ENCODE results near the gene QRFPR. TPM values are rescaled to one million over a fixed set of nuclear protein-coding genes. Genes with fewer than 3 reads are reported as not detected.

QRFPR gene
- total and polyA plus RNA-seq, 2 of the 8 experiments (the other 6 are each of a cell fraction or from before 2014, with no cell fraction given): 1.0 to 2.9 TPM

- Histone ChIP-seq H2BK15ac (ENCODE audit: low read length) (no peak overlapping the region), H3K4me3 (ENCODE audit: extremely low read depth in 1 of 4, insufficient read depth in 2 of 4, low read depth in 3 of 4, low read length in 4 of 4) (no peak overlapping the region), H4K91ac (replicated peaks; ENCODE audit: insufficient read length, low read length) (no peak overlapping the region), H4K8ac (ENCODE audit: extremely low read depth, insufficient read depth, low read length) (no peak overlapping the region), H2BK120ac (replicated peaks; ENCODE audit: low read depth, low read length) (no peak overlapping the region), H2AK5ac (ENCODE audit: low read depth, low read length) (no peak overlapping the region), H3K36me3 (ENCODE audit: control insufficient read depth in 2 of 4, insufficient read depth in 4 of 4, low read length in 3 of 4) (no peaks in the 10 kb centered on the region), H3K27ac (ENCODE audit: low read depth, low read length) (no peak overlapping the region), H3K79me2 (ENCODE audit: control insufficient read depth in 1 of 2, insufficient read depth in 2 of 2, low read length in 2 of 2) (no peaks in the 10 kb centered on the region), H2AFZ (ENCODE audit: low read length) (no peak overlapping the region), H3K4me2 (ENCODE audit: insufficient read depth in 1 of 2, low read depth in 2 of 2, low read length in 2 of 2) (no peak overlapping the region), H3K79me1 (ENCODE audit: low read depth, low read length) (no peaks in the 10 kb centered on the region), H3K18ac (ENCODE audit: extremely low read depth, low read length) (no peak overlapping the region), H3K27me3 (replicated peaks in 1 of 4; ENCODE audit: control insufficient read depth in 3 of 4, extremely low read depth in 1 of 4, insufficient read depth in 3 of 4, low read length in 3 of 4) (no peaks in the 10 kb centered on the region), H3K56ac (replicated peaks; ENCODE audit: insufficient read length, low read depth, low read length) (no peak overlapping the region), H3K23me2 (ENCODE audit: low read depth, low read length) (no peaks in the 10 kb centered on the region), H4K20me1 (replicated peaks in 1 of 2; ENCODE audit: control insufficient read depth in 1 of 2, insufficient read depth in 2 of 2, low read length in 2 of 2) (no peaks in the 10 kb centered on the region), H3K14ac (ENCODE audit: insufficient read length) (no peak overlapping the region), H3K23ac (ENCODE audit: insufficient read length) (no peak overlapping the region), H2BK20ac (ENCODE audit: low read length) (no peak overlapping the region), H3K4me1 (replicated peaks in 1 of 4; ENCODE audit: control insufficient read depth in 3 of 4, insufficient read depth in 4 of 4, low read length in 3 of 4) (no peaks in the 10 kb centered on the region), H3K4ac (replicated peaks; ENCODE audit: insufficient read length, low read depth, low read length) (no peak overlapping the region), H4K5ac (ENCODE audit: insufficient read length, low read depth, low read length) (no peak overlapping the region), H2BK5ac (ENCODE audit: low read depth, low read length) (no peak overlapping the region), H3K9me3 (ENCODE audit: insufficient read depth in 2 of 2, low read depth in 1 of 2, low read length in 1 of 2) (no peaks in the 10 kb centered on the region), H3K9ac (replicated peaks in 1 of 4; ENCODE audit: extremely low read depth in 1 of 4, low read depth in 3 of 4, low read length in 3 of 4) (no peak overlapping the region), H2BK12ac (ENCODE audit: low read depth, low read length) (no peak overlapping the region)
- DNase-seq (ENCODE audit: low read depth in 1 of 2, low spot score in 2 of 2): no peak
- ChIA-PET CTCF (ENCODE audit: partially characterized antibody) (interaction anchor here (0.5 to 4.0 kb wide), 54 partner anchors 9 to 476 kb away, joined by 3 to 33 read pairs (median 4); partner anchors contain the start of gene QRFPR), POLR2A (ENCODE audit: partially characterized antibody) (no interaction called here)
- WGBS, 2 experiments (ENCODE audit: extremely low coverage in 1 of 2, insufficient coverage in 1 of 2, insufficient read length in 1 of 2, insufficient replicate concordance in 2 of 2, low coverage in 1 of 2, low lambda C conversion rate in 2 of 2, missing lambda C conversion rate in 1 of 2): 83% methylated on average over 1 of the region's 1 CpG; no CpG with 5 or more reads in 1 of the 2 experiments
- no peak for FAIRE-seq
- TF ChIP-seq SIX5 (IDR thresholded peaks at IDR 0.05; ENCODE audit: low read depth, low read length): no peak
- TF ChIP-seq MAFK (IDR thresholded peaks at IDR 0.05; ENCODE audit: low read depth, low read length): no peak
- no peak for TF ChIP-seq CTBP2 (IDR thresholded peaks at IDR 0.05; ENCODE audit: borderline replicate concordance, insufficient read depth, insufficient read length, low read length)
- no peak for TF ChIP-seq USF2 (IDR thresholded peaks at IDR 0.05; ENCODE audit: low read length)
- no peak for TF ChIP-seq RXRA (IDR thresholded peaks at IDR 0.05; ENCODE audit: insufficient read depth, low read depth, low read length)
- no peak for TF ChIP-seq SP4 (IDR thresholded peaks at IDR 0.05; ENCODE audit: low read length)
- TF ChIP-seq KDM5A (IDR thresholded peaks at IDR 0.05; ENCODE audit: low read length): no peak
- TF ChIP-seq RBBP5 (IDR thresholded peaks at IDR 0.05; ENCODE audit: borderline replicate concordance, low read depth, low read length): no peak
- peak in 2 of 3 experiments; percentile 25 to 43; a peak in 2 of 4 replicates for TF ChIP-seq CTCF (IDR thresholded peaks at IDR 0.05; ENCODE audit: control extremely low read depth in 1 of 3, insufficient read depth in 1 of 3, low read depth in 1 of 3, low read length in 3 of 3)
Observed at GRCh38 chr4:121370729-121371325, 10.0 kb downstream of the QRFPR start.
